Measurements from ENCODE around the gene COL6A3. TPM values are rescaled to one million over a fixed set of nuclear protein-coding genes. Genes with fewer than 3 reads are reported as not detected.

Gene COL6A3
- polyA plus RNA-seq, 1 of the 3 experiments (the other 2 are of a cell fraction): 18.5 TPM

GRCh38 chr2:237421542-237422116 is 7.7 kb upstream of the COL6A3 start (continued):
- peak; percentile 45 for TF ChIP-seq REST (IDR thresholded peaks at IDR 0.05; ENCODE audit: low read depth, low read length)
- peak; percentile 87 for TF ChIP-seq MAX (IDR thresholded peaks at IDR 0.05; ENCODE audit: low read depth)
- TF ChIP-seq NFIC (IDR thresholded peaks at IDR 0.05; ENCODE audit: borderline replicate concordance): peak; percentile 91
- no peak for TF ChIP-seq USF2 (IDR thresholded peaks at IDR 0.05; ENCODE audit: borderline replicate concordance, low read depth, low read length)
- TF ChIP-seq SIN3A (IDR thresholded peaks at IDR 0.05; ENCODE audit: borderline replicate concordance, low read depth, low read length): peak; percentile 53; the same call in 1 of the 2 replicates
- no peak for TF ChIP-seq ZBTB33 (IDR thresholded peaks at IDR 0.05; ENCODE audit: borderline replicate concordance, low read depth)
- TF ChIP-seq RFX5 (IDR thresholded peaks at IDR 0.05; ENCODE audit: low read length): no peak
- TF ChIP-seq IRF3 (IDR thresholded peaks at IDR 0.05; ENCODE audit: low read depth, low read length): no peak
- TF ChIP-seq CHD2 (IDR thresholded peaks at IDR 0.05; ENCODE audit: low read length, partially characterized antibody): no peak
- TF ChIP-seq JUND (IDR thresholded peaks at IDR 0.05): no peak
- peak; percentile 67 for TF ChIP-seq RAD21 (IDR thresholded peaks at IDR 0.05; ENCODE audit: low read length)
- TF ChIP-seq PBX3 (IDR thresholded peaks at IDR 0.05): 0 out of 2 replicates have a peak, but pooled peaks have one; percentile 46

All from SK-N-SH (cell line).